Measurements from ENCODE around the gene PTGDS.

DNA sequence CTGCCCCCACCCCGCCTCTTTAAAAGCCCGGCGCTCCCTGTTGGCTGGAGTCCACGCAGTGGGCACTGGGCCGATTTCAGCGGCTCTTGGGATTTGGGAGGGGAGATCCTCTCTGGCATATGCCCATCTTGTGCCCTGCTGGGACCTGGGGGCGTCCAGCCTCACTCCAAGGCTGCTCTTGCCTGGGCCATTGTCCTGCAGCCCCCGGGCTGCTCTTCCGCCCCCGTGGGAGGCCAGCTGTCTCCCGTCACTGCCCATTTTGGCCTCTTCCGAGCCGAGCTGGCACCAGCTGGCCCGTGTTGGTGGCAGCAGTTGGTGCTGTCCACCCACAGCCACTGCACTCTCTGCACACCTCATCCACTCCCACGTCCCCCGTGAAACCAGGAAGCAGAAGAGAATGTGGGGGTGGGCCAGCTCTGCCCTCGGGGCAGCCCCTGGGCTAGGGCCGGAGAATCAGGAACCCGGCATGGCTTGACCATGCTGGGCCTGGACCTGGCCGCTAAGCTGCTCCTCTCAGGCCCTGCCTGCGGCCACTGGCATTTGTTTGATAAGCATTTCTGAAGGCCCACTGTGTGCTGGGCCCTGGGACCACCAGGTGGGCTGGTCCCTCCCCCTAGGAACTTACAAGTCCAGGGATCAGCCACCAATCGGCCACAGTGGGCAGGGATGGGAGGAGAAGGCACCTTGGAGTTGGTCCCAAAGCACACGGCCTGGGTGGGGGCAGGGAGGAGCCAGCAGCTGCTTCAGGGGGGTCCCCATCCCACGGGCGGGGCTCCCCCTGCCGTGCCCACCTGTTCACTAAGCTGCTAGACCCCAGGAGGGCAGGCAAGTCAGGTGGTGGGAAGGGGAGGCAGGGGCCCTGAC is 30.0 kb upstream of the PTGDS start:
- no peak for TF ChIP-seq POLR2A (IDR thresholded peaks at IDR 0.05; ENCODE audit: low read depth, low read length)
- TF ChIP-seq POLR2AphosphoS5 (IDR thresholded peaks at IDR 0.05; ENCODE audit: low read depth, low read length) = no peak
- TF ChIP-seq PAX5 (IDR thresholded peaks at IDR 0.05; ENCODE audit: insufficient read depth, low read length, severe bottlenecking) = no peak
- no peak for TF ChIP-seq TAF1 (IDR thresholded peaks at IDR 0.05; ENCODE audit: low read depth, low read length)
- no peak for TF ChIP-seq SPI1 (IDR thresholded peaks at IDR 0.05; ENCODE audit: low read depth, low read length)
- TF ChIP-seq POU2F2 (IDR thresholded peaks at IDR 0.05; ENCODE audit: low read depth, low read length) = no peak

All from GM12891 (cell line).